T-cell (primary cell): Measurements from ENCODE around the gene ABCG8. TPM values are rescaled to one million over a fixed set of nuclear protein-coding genes. Genes with fewer than 3 reads are reported as not detected.

Experiments used
- ATAC-seq, 4 experiments: fragments of 200-7000 bp in 3 of 4; fragments of 150-1000 bp in 1 of 4; cut with Tn5 transposase; replicated peaks in 1 of 4; 1 replicate in 3 of 4; 2 replicates in 1 of 4; pipeline ENCODE4 v1.10.0; 2021; ENCODE audit warnings: moderate library complexity in 3 of 4, mild to moderate bottlenecking in 2 of 4, moderate number of reproducible peaks in 1 of 4
- CTCF ChIA-PET, 2 donors: fragments of 300-600 bp; sonication (Branson Sonifier 250); formaldehyde crosslinking; loops; one replicate each; lab custom pipeline; 2022; ENCODE audit warnings: antibody characterized with exemption in 2 of 2; lab: Charles Lee
- POLR2A ChIA-PET, 2 donors: fragments of 300-600 bp; sonication (Branson Sonifier 250); formaldehyde crosslinking; loops; one replicate each; lab custom pipeline; 2022; ENCODE audit warnings: antibody characterized with exemption in 2 of 2; lab: Charles Lee
- DNase-seq, 35 experiments: peaks; one replicate each; pipeline versions ENCODE4 v3.0.0 to v3.0.0-alpha.2; 2013 to 2023
- H3K27ac ChIP-seq: one replicate; pipeline ENCODE4 v1.5.1; 2013; ENCODE audit warnings: low read length
- H3K27me3 ChIP-seq, 2 experiments: replicated peaks in 1 of 2; 1 replicate in 1 of 2; 2 replicates in 1 of 2; pipeline versions ENCODE4 v1.6.1 to v1.7.0; 2013; ENCODE audit warnings: low read length in 1 of 2, mixed read lengths in 1 of 2; ENCODE audit not compliant: control insufficient read depth in 2 of 2, insufficient read depth in 2 of 2; ENCODE audit errors: extremely low read depth in 1 of 2
- H3K36me3 ChIP-seq, 2 donors: 1 replicate in 1 of 2; 2 replicates in 1 of 2; pipeline versions ENCODE4 v1.6.1 to v1.7.0; 2013; ENCODE audit warnings: low read length in 1 of 2; ENCODE audit not compliant: control insufficient read depth in 2 of 2, insufficient read depth in 1 of 2; ENCODE audit errors: extremely low read depth in 1 of 2
- H3K4me1 ChIP-seq, 2 experiments: 1 replicate in 1 of 2; 2 replicates in 1 of 2; pipeline versions ENCODE4 v1.6.1 to v1.7.0; 2013; ENCODE audit warnings: low read length in 2 of 2, mixed read lengths in 1 of 2; ENCODE audit not compliant: insufficient read depth in 2 of 2, control insufficient read depth in 1 of 2; ENCODE audit errors: extremely low read depth in 1 of 2
- H3K4me3 ChIP-seq, 2 donors: 1 replicate in 1 of 2; 2 replicates in 1 of 2; pipeline versions ENCODE4 v1.5.1 to v1.7.0; 2013; ENCODE audit warnings: mild to moderate bottlenecking in 2 of 2, low read length in 1 of 2, moderate library complexity in 1 of 2; ENCODE audit not compliant: control insufficient read depth in 1 of 2; ENCODE audit errors: extremely low read depth in 1 of 2
- H3K9me3 ChIP-seq: 2 replicates; pipeline ENCODE4 v1.7.0; 2013
- H3K27ac Mint-ChIP-seq, 2 donors: one replicate each; pipeline ENCODE4 v1.8.0; 2020 to 2021; ENCODE audit warnings: mild to moderate bottlenecking in 2 of 2, mixed read lengths in 2 of 2
- H3K27me3 Mint-ChIP-seq, 2 donors: one replicate each; pipeline ENCODE4 v1.8.0; 2021 to 2022; ENCODE audit warnings: mixed read lengths in 2 of 2
- H3K36me3 Mint-ChIP-seq: one replicate; pipeline ENCODE4 v1.8.0; 2021; ENCODE audit warnings: mixed read lengths
- H3K4me1 Mint-ChIP-seq, 3 donors: one replicate each; pipeline ENCODE4 v1.8.0; 2020 to 2022; ENCODE audit warnings: mixed read lengths in 3 of 3, mild to moderate bottlenecking in 1 of 3
- H3K4me3 Mint-ChIP-seq, 3 donors: one replicate each; pipeline ENCODE4 v1.8.0; 2020 to 2022; ENCODE audit warnings: mild to moderate bottlenecking in 3 of 3, mixed read lengths in 3 of 3, moderate library complexity in 3 of 3
- H3K9me3 Mint-ChIP-seq, 3 donors: one replicate each; pipeline ENCODE4 v1.8.0; 2020 to 2022; ENCODE audit warnings: mixed read lengths in 3 of 3
- WGBS: methylation state at CpG from one replicate; pipeline ENCODE4 v1.1.5; 2013; ENCODE audit warnings: missing lambda C conversion rate; ENCODE audit not compliant: insufficient coverage; 5-methylcytosine and 5-hydroxymethylcytosine counted together
- total RNA-seq, 35 experiments: library from RNA in 6 of 35; stranded (reverse) in 6 of 35; fragments of 120-200 nt in 1 of 35; gene quantifications; one replicate each; pipeline versions ENCODE4 v1.2.1 to v1.2.4 and lab custom pipeline; 2013 to 2026

The ABCG8 gene
- total RNA-seq = under 1 TPM in 2 of 5 donors, not detected in 3; 0.09 TPM
- total RNA-seq (2013) = not detected
- total RNA-seq (lab: John Stamatoyannopoulos, UW) = 0 to 0.05 (median 0) reads per million in 29 experiments

GRCh38 chr2:43838560-43839267 is at the start of gene ABCG8, which contains the start of gene ABCG5:
Gene ABCG8, plus strand, starts transcription at chr2:43838971. Its CDS starts 83 bp downstream, at chr2:43839054.
Gene ABCG5, minus strand, starts transcription at chr2:43838839. Its CDS starts 160 bp downstream, at chr2:43838679.
- Histone ChIP-seq H3K4me3 (no peak within 1 kb of the TSS), H3K27ac (no peak within 1 kb of the TSS), H3K27me3 (peaks cover 0 to 23% of the 10 kb centered on the region in 2 experiments), H3K9me3 (no peaks in the 10 kb centered on the region), H3K36me3 (no peaks in the 10 kb centered on the region), H3K4me1 (no peaks in the 10 kb centered on the region)
- H3K27me3 Mint-ChIP-seq = peaks cover 4 to 13% of the 10 kb centered on the region in 2 donors
- ChIA-PET POLR2A (no interaction called here), CTCF (no interaction called here)
- H3K9me3 Mint-ChIP-seq = no peaks in the 10 kb centered on the region
- DNase-seq = no peak
- no peak within 1 kb of the TSS for H3K27ac Mint-ChIP-seq
- no peaks in the 10 kb centered on the region for H3K4me1 Mint-ChIP-seq
- H3K4me3 Mint-ChIP-seq = no peak within 1 kb of the TSS
- 89% methylated on average over 15 of the region's 20 CpGs for WGBS
- ATAC-seq = no peak
- H3K36me3 Mint-ChIP-seq = no peaks in the 10 kb centered on the region

GRCh38 chr2:43790147-43790546 is 48.6 kb upstream of the ABCG8 start:
- H3K4me1 Mint-ChIP-seq = no peaks in the 10 kb centered on the region
- no peaks in the 10 kb centered on the region for H3K9me3 Mint-ChIP-seq
- CTCF ChIA-PET = no interaction called here
- H3K36me3 Mint-ChIP-seq = peaks cover 33% of the 10 kb centered on the region
- Histone ChIP-seq H3K36me3 (peaks cover 0 to 3% of the 10 kb centered on the region in 2 donors), H3K27ac (no peak overlapping the region), H3K4me3 (no peak overlapping the region), H3K9me3 (no peaks in the 10 kb centered on the region), H3K4me1 (no peaks in the 10 kb centered on the region), H3K27me3 (no peaks in the 10 kb centered on the region)
- DNase-seq = no peak
- ATAC-seq = no peak
- H3K4me3 Mint-ChIP-seq = no peak overlapping the region
- POLR2A ChIA-PET = interaction anchor here in 1 of 2 donors (0.6 kb wide), 1 partner anchor 1593 kb away, joined by 4 read pairs; no protein-coding TSS in a partner anchor
- no peaks in the 10 kb centered on the region for H3K27me3 Mint-ChIP-seq
- no CpG with 5 or more reads among the region's 5 CpGs for WGBS
- H3K27ac Mint-ChIP-seq = no peak overlapping the region

- H3K36me3 ChIP-seq = peaks cover 0 to 3% of the 10 kb centered on the region in 2 donors
- ATAC-seq (no peak), DNase-seq (no peak)
- ChIA-PET CTCF (no interaction called here), POLR2A (no interaction called here)
- no peak overlapping the region for H3K27ac ChIP-seq
- no peaks in the 10 kb centered on the region for H3K9me3 Mint-ChIP-seq
- H3K27ac Mint-ChIP-seq = no peak overlapping the region
- H3K4me1 ChIP-seq = no peaks in the 10 kb centered on the region
- H3K4me3 Mint-ChIP-seq = no peak overlapping the region
- H3K4me3 ChIP-seq = no peak overlapping the region
- H3K36me3 Mint-ChIP-seq = peaks cover 37% of the 10 kb centered on the region
- no peaks in the 10 kb centered on the region for H3K27me3 ChIP-seq
- H3K9me3 ChIP-seq = no peaks in the 10 kb centered on the region
- no peaks in the 10 kb centered on the region for H3K27me3 Mint-ChIP-seq
- no CpG with 5 or more reads among the region's 2 CpGs for WGBS
- no peaks in the 10 kb centered on the region for H3K4me1 Mint-ChIP-seq
These were observed 47.6 kb upstream of the ABCG8 start for GRCh38 chr2:43791035-43791765.

- Histone ChIP-seq H3K9me3 (no peaks in the 10 kb centered on the region), H3K4me3 (no peak overlapping the region), H3K27ac (no peak overlapping the region), H3K36me3 (peaks cover 0 to 3% of the 10 kb centered on the region in 2 donors), H3K4me1 (no peaks in the 10 kb centered on the region), H3K27me3 (no peaks in the 10 kb centered on the region)
- Mint-ChIP-seq H3K36me3 (peaks cover 43% of the 10 kb centered on the region), H3K9me3 (no peaks in the 10 kb centered on the region), H3K27ac (no peak overlapping the region), H3K27me3 (no peaks in the 10 kb centered on the region), H3K4me3 (no peak overlapping the region), H3K4me1 (no peaks in the 10 kb centered on the region)
- POLR2A ChIA-PET = interaction anchor here in 1 of 2 donors (0.6 kb wide), 1 partner anchor 1685 kb away, joined by 3 read pairs; no protein-coding TSS in a partner anchor
- CTCF ChIA-PET = interaction anchor here in 1 of 2 donors (0.7 kb wide), 1 partner anchor 332 kb away, joined by 3 read pairs; no protein-coding TSS in a partner anchor
- ATAC-seq (no peak), DNase-seq (no peak)
- no CpG with 5 or more reads among the region's 3 CpGs for WGBS
These were observed 46.1 kb upstream of the ABCG8 start for GRCh38 chr2:43792653-43793052.

GRCh38 chr2:43794956-43795355 is 43.8 kb upstream of the ABCG8 start:
- DNase-seq = no peak
- WGBS = 100% methylated on average over 1 of the region's 9 CpGs

GRCh38 chr2:43796206-43796605 is 42.6 kb upstream of the ABCG8 start:
- Mint-ChIP-seq H3K27ac (no peak overlapping the region), H3K27me3 (no peaks in the 10 kb centered on the region), H3K4me3 (no peak overlapping the region), H3K9me3 (no peaks in the 10 kb centered on the region), H3K4me1 (no peaks in the 10 kb centered on the region), H3K36me3 (peaks cover 27% of the 10 kb centered on the region)
- no peaks in the 10 kb centered on the region for H3K4me1 ChIP-seq
- no peaks in the 10 kb centered on the region for H3K27me3 ChIP-seq
- no CpG with 5 or more reads among the region's 1 CpG for whole genome bisulfite sequencing
- no peak overlapping the region for H3K27ac ChIP-seq
- H3K4me3 ChIP-seq = no peak overlapping the region
- H3K9me3 ChIP-seq = no peaks in the 10 kb centered on the region
- H3K36me3 ChIP-seq = no peaks in the 10 kb centered on the region
- ATAC-seq (no peak), DNase-seq (no peak)
- ChIA-PET CTCF (no interaction called here), POLR2A (no interaction called here)

More at GRCh38 chr2:43794956-43795355, 43.8 kb upstream of the ABCG8 start:
- H3K27me3 ChIP-seq = no peaks in the 10 kb centered on the region
- no peaks in the 10 kb centered on the region for H3K27me3 Mint-ChIP-seq
- ATAC-seq = no peak
- no peaks in the 10 kb centered on the region for H3K9me3 Mint-ChIP-seq
- H3K4me1 Mint-ChIP-seq = no peaks in the 10 kb centered on the region
- CTCF ChIA-PET = no interaction called here
- peaks cover 37% of the 10 kb centered on the region for H3K36me3 Mint-ChIP-seq
- POLR2A ChIA-PET = no interaction called here
- H3K4me1 ChIP-seq = no peaks in the 10 kb centered on the region
- no peak overlapping the region for H3K27ac Mint-ChIP-seq
- no peak overlapping the region for H3K4me3 Mint-ChIP-seq
- peaks cover 0 to 2% of the 10 kb centered on the region in 2 donors for H3K36me3 ChIP-seq
- H3K4me3 ChIP-seq = no peak overlapping the region
- H3K27ac ChIP-seq = no peak overlapping the region
- H3K9me3 ChIP-seq = no peaks in the 10 kb centered on the region
